ENCODE data around the gene KLRC1.

KLRC1 gene

GRCh38 chr12:10469701-10470100, 16.5 kb upstream of the KLRC1 start:
- Histone ChIP-seq H3K4me3 (ENCODE audit: low read depth in 1 of 2, low read length in 1 of 2) (no peak overlapping the region), H3K27me3 (no peaks in the 10 kb centered on the region), H3K9me3 (no peaks in the 10 kb centered on the region), H3K4me1 (ENCODE audit: control insufficient read depth in 1 of 2, insufficient read depth in 1 of 2, low read depth in 1 of 2, low read length in 1 of 2) (no peaks in the 10 kb centered on the region), H3K36me3 (no peaks in the 10 kb centered on the region), H3K27ac (no peak overlapping the region)
- no peak for TF ChIP-seq CTCF (IDR thresholded peaks at IDR 0.05)

GRCh38 chr12:10466311-10466710, 13.1 kb upstream of the KLRC1 start:
- TF ChIP-seq CTCF (IDR thresholded peaks at IDR 0.05), result no peak
- H3K9me3 ChIP-seq, result no peaks in the 10 kb centered on the region
- no peak overlapping the region for H3K4me3 ChIP-seq (ENCODE audit: low read depth in 1 of 2, low read length in 1 of 2)
- no peaks in the 10 kb centered on the region for H3K36me3 ChIP-seq
- no peaks in the 10 kb centered on the region for H3K27me3 ChIP-seq
- H3K4me1 ChIP-seq (ENCODE audit: control insufficient read depth in 1 of 2, insufficient read depth in 1 of 2, low read depth in 1 of 2, low read length in 1 of 2), result no peaks in the 10 kb centered on the region
- H3K27ac ChIP-seq, result no peak overlapping the region

GRCh38 chr12:10457760-10458159, 4.6 kb upstream of the KLRC1 start:
- no peaks in the 10 kb centered on the region for H3K4me1 ChIP-seq (ENCODE audit: control insufficient read depth in 1 of 2, insufficient read depth in 1 of 2, low read depth in 1 of 2, low read length in 1 of 2)
- H3K4me3 ChIP-seq (ENCODE audit: low read depth in 1 of 2, low read length in 1 of 2), result no peak overlapping the region
- H3K27ac ChIP-seq, result no peak overlapping the region
- no peak for TF ChIP-seq CTCF (IDR thresholded peaks at IDR 0.05)
- H3K27me3 ChIP-seq, result no peaks in the 10 kb centered on the region
- H3K9me3 ChIP-seq, result peaks cover 8% of the 10 kb centered on the region
- H3K36me3 ChIP-seq, result no peaks in the 10 kb centered on the region

- no peak for TF ChIP-seq CTCF (IDR thresholded peaks at IDR 0.05)
- Histone ChIP-seq H3K27ac (no peak overlapping the region), H3K4me3 (ENCODE audit: low read depth in 1 of 2, low read length in 1 of 2) (no peak overlapping the region), H3K4me1 (ENCODE audit: control insufficient read depth in 1 of 2, insufficient read depth in 1 of 2, low read depth in 1 of 2, low read length in 1 of 2) (no peaks in the 10 kb centered on the region), H3K9me3 (peaks cover 8% of the 10 kb centered on the region), H3K36me3 (no peaks in the 10 kb centered on the region), H3K27me3 (no peaks in the 10 kb centered on the region)
Observed at GRCh38 chr12:10456856-10457255, 3.7 kb upstream of the KLRC1 start.

GRCh38 chr12:10455766-10456165, 2.6 kb upstream of the KLRC1 start:
- no peak for TF ChIP-seq CTCF (IDR thresholded peaks at IDR 0.05)

GRCh38 chr12:10454531-10454930, 1.4 kb upstream of the KLRC1 start:
- Histone ChIP-seq H3K4me1 (ENCODE audit: control insufficient read depth in 1 of 2, insufficient read depth in 1 of 2, low read depth in 1 of 2, low read length in 1 of 2) (no peaks in the 10 kb centered on the region), H3K4me3 (ENCODE audit: low read depth in 1 of 2, low read length in 1 of 2) (no peak overlapping the region), H3K27ac (no peak overlapping the region), H3K9me3 (peaks cover 8% of the 10 kb centered on the region), H3K36me3 (no peaks in the 10 kb centered on the region), H3K27me3 (peaks cover 3% of the 10 kb centered on the region)
- no peak for TF ChIP-seq CTCF (IDR thresholded peaks at IDR 0.05)

More at GRCh38 chr12:10455766-10456165, 2.6 kb upstream of the KLRC1 start:
- no peaks in the 10 kb centered on the region for H3K27me3 ChIP-seq
- no peaks in the 10 kb centered on the region for H3K4me1 ChIP-seq (ENCODE audit: control insufficient read depth in 1 of 2, insufficient read depth in 1 of 2, low read depth in 1 of 2, low read length in 1 of 2)
- H3K36me3 ChIP-seq, result no peaks in the 10 kb centered on the region
- H3K27ac ChIP-seq, result no peak overlapping the region
- no peak overlapping the region for H3K4me3 ChIP-seq (ENCODE audit: low read depth in 1 of 2, low read length in 1 of 2)
- peaks cover 8% of the 10 kb centered on the region for H3K9me3 ChIP-seq
